Liver (tissue), 3 donors: ENCODE results near the gene COG7.

Experiments
- CTCF ChIP-seq: fragments of 150-350 bp; IDR thresholded peaks from 2 replicates; pipeline ENCODE4 v1.5.1; 2017; ENCODE audit warnings: improper control_type of control experiment, low read depth, low read length; ENCODE audit not compliant: missing input control
- GABPA ChIP-seq, 2 donors: IDR thresholded peaks in 1 of 2; conservative IDR thresholded peaks in 1 of 2; 2 replicates each; pipeline ENCODE4 v1.6.1; 2016; ENCODE audit warnings: antibody characterized with exemption in 2 of 2, mild to moderate bottlenecking in 1 of 2, moderate library complexity in 1 of 2
- JUND ChIP-seq, 2 donors: IDR thresholded peaks; 2 replicates each; pipeline ENCODE4 v1.6.1; 2016; ENCODE audit warnings: antibody characterized with exemption in 2 of 2
- MAX ChIP-seq: IDR thresholded peaks from 2 replicates; pipeline ENCODE4 v1.6.1; 2016; ENCODE audit warnings: antibody characterized with exemption
- SP1 ChIP-seq: IDR thresholded peaks from 2 replicates; pipeline ENCODE4 v1.6.1; 2018; ENCODE audit warnings: antibody characterized with exemption, mild to moderate bottlenecking
- TF ChIP-seq, protein P1 (sequence below): IDR thresholded peaks from 2 replicates; pipeline ENCODE4 v1.6.1; 2016; ENCODE audit warnings: antibody characterized with exemption
- TF ChIP-seq, protein P2 (sequence below): IDR thresholded peaks from 2 replicates; pipeline ENCODE4 v1.6.1; 2016; ENCODE audit warnings: antibody characterized with exemption, mild to moderate bottlenecking
- donor health status: healthy.
- donor health status: healthy.

DNA sequence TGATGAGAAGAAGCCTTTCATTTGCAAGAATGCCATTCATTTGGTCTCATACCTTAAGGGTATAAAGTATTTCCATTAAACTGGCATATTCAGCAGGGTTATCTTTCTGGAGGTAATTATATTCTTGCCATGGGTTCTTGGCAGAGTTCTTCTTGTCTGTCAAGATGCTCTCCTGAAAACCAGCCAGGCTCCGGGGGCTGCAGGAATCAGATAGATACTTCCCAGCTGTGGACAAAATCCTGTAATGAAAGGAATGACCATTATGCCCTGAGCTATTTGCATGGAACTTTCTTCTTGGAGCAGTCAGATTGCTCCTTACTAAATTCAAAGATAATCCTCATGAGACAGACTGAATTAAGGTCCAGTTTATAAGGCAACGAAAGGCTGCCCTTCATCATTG is 47.0 kb downstream of the COG7 start:
- TF ChIP-seq, protein P1, sequence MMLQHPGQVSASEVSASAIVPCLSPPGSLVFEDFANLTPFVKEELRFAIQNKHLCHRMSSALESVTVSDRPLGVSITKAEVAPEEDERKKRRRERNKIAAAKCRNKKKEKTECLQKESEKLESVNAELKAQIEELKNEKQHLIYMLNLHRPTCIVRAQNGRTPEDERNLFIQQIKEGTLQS: no peak
- TF ChIP-seq MAX (no peak), CTCF (no peak), GABPA (IDR thresholded peaks at IDR 0.05 in 1 of 2, conservative IDR thresholded peaks at IDR 0.05 in 1 of 2) (no peak), JUND (IDR thresholded peaks at IDR 0.05) (no peak), SP1 (no peak)
- TF ChIP-seq, protein P2, sequence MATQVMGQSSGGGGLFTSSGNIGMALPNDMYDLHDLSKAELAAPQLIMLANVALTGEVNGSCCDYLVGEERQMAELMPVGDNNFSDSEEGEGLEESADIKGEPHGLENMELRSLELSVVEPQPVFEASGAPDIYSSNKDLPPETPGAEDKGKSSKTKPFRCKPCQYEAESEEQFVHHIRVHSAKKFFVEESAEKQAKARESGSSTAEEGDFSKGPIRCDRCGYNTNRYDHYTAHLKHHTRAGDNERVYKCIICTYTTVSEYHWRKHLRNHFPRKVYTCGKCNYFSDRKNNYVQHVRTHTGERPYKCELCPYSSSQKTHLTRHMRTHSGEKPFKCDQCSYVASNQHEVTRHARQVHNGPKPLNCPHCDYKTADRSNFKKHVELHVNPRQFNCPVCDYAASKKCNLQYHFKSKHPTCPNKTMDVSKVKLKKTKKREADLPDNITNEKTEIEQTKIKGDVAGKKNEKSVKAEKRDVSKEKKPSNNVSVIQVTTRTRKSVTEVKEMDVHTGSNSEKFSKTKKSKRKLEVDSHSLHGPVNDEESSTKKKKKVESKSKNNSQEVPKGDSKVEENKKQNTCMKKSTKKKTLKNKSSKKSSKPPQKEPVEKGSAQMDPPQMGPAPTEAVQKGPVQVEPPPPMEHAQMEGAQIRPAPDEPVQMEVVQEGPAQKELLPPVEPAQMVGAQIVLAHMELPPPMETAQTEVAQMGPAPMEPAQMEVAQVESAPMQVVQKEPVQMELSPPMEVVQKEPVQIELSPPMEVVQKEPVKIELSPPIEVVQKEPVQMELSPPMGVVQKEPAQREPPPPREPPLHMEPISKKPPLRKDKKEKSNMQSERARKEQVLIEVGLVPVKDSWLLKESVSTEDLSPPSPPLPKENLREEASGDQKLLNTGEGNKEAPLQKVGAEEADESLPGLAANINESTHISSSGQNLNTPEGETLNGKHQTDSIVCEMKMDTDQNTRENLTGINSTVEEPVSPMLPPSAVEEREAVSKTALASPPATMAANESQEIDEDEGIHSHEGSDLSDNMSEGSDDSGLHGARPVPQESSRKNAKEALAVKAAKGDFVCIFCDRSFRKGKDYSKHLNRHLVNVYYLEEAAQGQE: no peak
